Peyer's patch (tissue), 4 donors: ENCODE results near the gene MRPL10. TPM values are rescaled to one million over a fixed set of nuclear protein-coding genes. Genes with fewer than 3 reads are reported as not detected.
A peak's percentile ranks its signal among the peaks of the same experiment; 100 is the strongest.

Experiments
- DNase-seq, 3 donors: peaks; one replicate each; pipeline ENCODE4 v3.0.0-alpha.2; 2017 to 2019
- H3K27ac ChIP-seq, 4 donors: fragments of 200-600 bp; sonication (generic); one replicate each; pipeline ENCODE4 v1.5.1; 2016 to 2019
- H3K27me3 ChIP-seq, 2 donors: fragments of 200-600 bp; sonication (generic); one replicate each; pipeline ENCODE4 v1.5.1; 2019
- H3K36me3 ChIP-seq, 3 donors: fragments of 200-600 bp; sonication (generic); one replicate each; pipeline ENCODE4 v1.5.1; 2016 to 2019
- H3K4me1 ChIP-seq, 4 donors: fragments of 200-600 bp; sonication (generic); one replicate each; pipeline ENCODE4 v1.5.1; 2016 to 2019
- H3K4me3 ChIP-seq, 4 donors: fragments of 200-600 bp; sonication (generic); 1 replicate in 3 of 4; 2 replicates in 1 of 4; pipeline ENCODE4 v1.5.1; 2016 to 2019; ENCODE audit warnings: mild to moderate bottlenecking in 1 of 4
- H3K9me3 ChIP-seq, 4 donors: fragments of 200-600 bp; sonication (generic); one replicate each; pipeline ENCODE4 v1.5.1; 2016 to 2019; ENCODE audit warnings: mild to moderate bottlenecking in 1 of 4
- POLR2A ChIP-seq, 2 donors: fragments of 450-650 bp; IDR thresholded peaks; one replicate each; pipeline ENCODE4 v1.5.1; 2017; ENCODE audit warnings: antibody characterized with exemption in 2 of 2, mild to moderate bottlenecking in 2 of 2, moderate library complexity in 2 of 2
- total RNA-seq, 4 donors: library from RNA; depleted of rRNA; stranded (reverse); fragments of >200 nt; gene quantifications; one replicate each; pipeline ENCODE4 v1.1.0, GENCODE V29; 2016
- TF ChIP-seq, protein P1 (sequence below), 6 experiments: fragments of 450-650 bp in 4 of 6; fragments of 200-600 bp in 2 of 6; sonication (generic) in 1 of 6; IDR thresholded peaks; one replicate each; pipeline ENCODE4 v1.5.1; 2017 to 2019; ENCODE audit warnings: antibody characterized with exemption in 6 of 6, mild to moderate bottlenecking in 3 of 6, moderate library complexity in 1 of 6

The MRPL10 gene
- total RNA-seq, 4 donors from 2014 or later, result 30.5 to 50.4 (median 34.8) TPM

DNA sequence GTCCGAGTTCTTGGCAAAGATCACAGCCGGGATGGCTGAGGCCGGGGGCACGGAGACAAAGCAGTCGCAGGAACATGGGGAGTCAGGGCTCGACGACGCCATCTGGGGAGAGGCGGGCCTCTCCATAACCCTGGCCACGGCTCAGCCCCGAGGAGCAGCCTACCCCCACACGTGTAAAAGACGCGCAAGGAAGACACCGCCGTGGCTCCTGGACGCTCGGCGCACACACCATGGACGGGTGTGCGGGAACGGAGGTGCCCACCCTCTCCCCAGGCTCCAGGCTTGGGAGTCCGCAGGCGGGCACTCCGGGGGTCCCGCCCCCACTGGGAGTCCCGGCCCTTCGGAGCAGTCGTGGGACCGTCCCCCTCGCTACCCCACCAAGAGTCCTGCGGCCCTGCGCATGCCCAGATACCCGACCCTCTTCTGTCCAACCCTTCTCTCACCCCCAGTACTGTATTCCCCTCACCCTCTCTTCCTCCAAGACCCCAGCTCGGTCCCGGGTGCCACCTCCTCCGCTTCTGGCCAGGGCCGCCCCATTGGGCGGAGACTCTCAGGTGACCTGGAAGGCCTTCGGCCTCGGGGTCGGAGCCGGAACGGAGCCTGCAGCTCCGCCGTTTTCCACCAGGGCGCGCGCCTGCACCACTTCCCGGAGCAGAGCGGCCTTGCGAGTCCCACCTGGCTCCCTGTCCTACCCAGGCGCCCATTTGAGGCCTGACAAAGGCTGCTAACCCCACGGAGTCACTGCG, 9.6 kb upstream of the MRPL10 start, which contains the start of gene SCRN2:
SCRN2 (minus strand) TSS at position 532 of the 746 bp plus-strand sequence; CDS start at position 102, 430 bp downstream.
- H3K4me1 ChIP-seq, result peaks cover 7 to 46% (median 11%) of the 10 kb centered on the region in 4 donors
- H3K36me3 ChIP-seq, result peaks cover 0 to 30% (median 0%) of the 10 kb centered on the region in 3 donors
- peak within 1 kb of the TSS; percentile 67 to 99 (median 82) for H3K4me3 ChIP-seq
- peak; percentile 87 to 97 (median 96) for DNase-seq
- H3K27me3 ChIP-seq, result no peaks in the 10 kb centered on the region
- H3K27ac ChIP-seq, result peak within 1 kb of the TSS; percentile 65 to 79 (median 78)
- H3K9me3 ChIP-seq, result no peaks in the 10 kb centered on the region
- peak in 1 of 2 donors; percentile 22 for TF ChIP-seq POLR2A (IDR thresholded peaks at IDR 0.05)
- TF ChIP-seq, protein P1, sequence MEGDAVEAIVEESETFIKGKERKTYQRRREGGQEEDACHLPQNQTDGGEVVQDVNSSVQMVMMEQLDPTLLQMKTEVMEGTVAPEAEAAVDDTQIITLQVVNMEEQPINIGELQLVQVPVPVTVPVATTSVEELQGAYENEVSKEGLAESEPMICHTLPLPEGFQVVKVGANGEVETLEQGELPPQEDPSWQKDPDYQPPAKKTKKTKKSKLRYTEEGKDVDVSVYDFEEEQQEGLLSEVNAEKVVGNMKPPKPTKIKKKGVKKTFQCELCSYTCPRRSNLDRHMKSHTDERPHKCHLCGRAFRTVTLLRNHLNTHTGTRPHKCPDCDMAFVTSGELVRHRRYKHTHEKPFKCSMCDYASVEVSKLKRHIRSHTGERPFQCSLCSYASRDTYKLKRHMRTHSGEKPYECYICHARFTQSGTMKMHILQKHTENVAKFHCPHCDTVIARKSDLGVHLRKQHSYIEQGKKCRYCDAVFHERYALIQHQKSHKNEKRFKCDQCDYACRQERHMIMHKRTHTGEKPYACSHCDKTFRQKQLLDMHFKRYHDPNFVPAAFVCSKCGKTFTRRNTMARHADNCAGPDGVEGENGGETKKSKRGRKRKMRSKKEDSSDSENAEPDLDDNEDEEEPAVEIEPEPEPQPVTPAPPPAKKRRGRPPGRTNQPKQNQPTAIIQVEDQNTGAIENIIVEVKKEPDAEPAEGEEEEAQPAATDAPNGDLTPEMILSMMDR (IDR thresholded peaks at IDR 0.05), result peak; percentile 96 to 99 (median 98)

DNA sequence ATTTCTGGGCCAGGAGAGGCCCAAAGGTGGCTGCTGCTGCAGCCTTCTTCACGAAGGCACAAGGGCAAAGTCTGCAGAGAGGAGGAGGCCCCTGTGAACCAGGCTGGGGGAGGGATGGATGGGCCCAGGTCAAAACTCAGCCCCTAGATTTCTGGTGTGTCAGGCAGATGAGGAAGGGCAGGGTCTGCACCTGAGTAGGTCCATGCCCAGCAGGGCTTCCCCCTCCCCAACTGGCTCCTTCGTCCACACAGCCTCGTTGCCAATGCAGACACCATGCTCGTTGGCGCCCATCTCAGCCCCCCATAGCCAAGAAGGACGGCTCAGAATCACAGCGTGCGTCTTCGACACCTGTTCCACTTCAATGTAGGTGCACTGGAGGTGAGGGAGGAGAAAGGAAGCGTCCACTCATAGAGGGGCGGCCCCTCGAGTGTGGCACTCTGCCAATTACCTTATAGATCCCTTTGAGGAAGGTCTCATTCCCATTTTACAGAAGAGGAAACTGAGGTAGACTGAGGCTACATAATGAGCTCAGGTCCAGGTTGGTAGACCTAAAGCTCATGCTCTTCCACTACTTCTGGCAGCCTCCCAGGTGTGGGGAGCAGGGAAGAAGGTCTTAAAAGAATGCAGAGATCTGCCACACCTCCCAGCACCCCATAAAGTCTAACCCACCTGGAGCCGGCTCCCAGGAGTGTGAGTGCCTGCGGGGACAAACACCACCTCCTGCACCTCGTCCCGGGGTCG, 8.8 kb upstream of the MRPL10 start:
- H3K27ac ChIP-seq, result peak overlapping the region; percentile 65 to 79 (median 78)
- no peaks in the 10 kb centered on the region for H3K27me3 ChIP-seq

DNA sequence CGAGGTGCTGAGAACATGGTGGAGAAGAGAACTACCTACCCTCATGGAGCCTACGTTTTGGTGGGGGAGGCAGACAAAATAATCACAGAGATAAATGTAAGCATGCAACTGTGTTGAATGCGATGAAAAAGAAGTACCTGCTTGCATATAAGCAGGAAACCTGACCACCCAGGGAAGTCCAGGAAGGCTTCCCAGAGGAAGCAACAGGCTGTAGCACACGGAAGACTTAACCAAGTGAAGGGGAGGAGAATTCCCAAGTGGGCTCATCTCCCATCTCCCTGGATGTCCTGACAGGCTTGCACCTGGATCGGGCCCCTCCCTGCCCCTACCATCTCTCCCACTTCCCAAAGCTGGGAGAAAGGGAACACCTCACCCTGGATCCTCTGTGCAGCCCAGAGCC, 7.7 kb upstream of the MRPL10 start:
- H3K36me3 ChIP-seq, result peaks cover 0 to 36% (median 0%) of the 10 kb centered on the region in 3 donors
- peaks cover 7 to 39% (median 11%) of the 10 kb centered on the region in 4 donors for H3K4me1 ChIP-seq
- H3K9me3 ChIP-seq, result no peaks in the 10 kb centered on the region
- no peak for TF ChIP-seq POLR2A (IDR thresholded peaks at IDR 0.05)
- no peak for DNase-seq
- no peak overlapping the region for H3K4me3 ChIP-seq
- H3K27me3 ChIP-seq, result no peaks in the 10 kb centered on the region
- no peak overlapping the region for H3K27ac ChIP-seq

More for the DNA sequence above, 8.8 kb upstream of the MRPL10 start:
- Histone ChIP-seq H3K4me3 (peak overlapping the region; percentile 67 to 99 (median 82)), H3K9me3 (no peaks in the 10 kb centered on the region), H3K4me1 (peaks cover 7 to 46% (median 11%) of the 10 kb centered on the region in 4 donors), H3K36me3 (peaks cover 0 to 36% (median 0%) of the 10 kb centered on the region in 3 donors)
- TF ChIP-seq, protein P1 (IDR thresholded peaks at IDR 0.05), result no peak
- TF ChIP-seq POLR2A (IDR thresholded peaks at IDR 0.05), result no peak
- no peak for DNase-seq

DNA sequence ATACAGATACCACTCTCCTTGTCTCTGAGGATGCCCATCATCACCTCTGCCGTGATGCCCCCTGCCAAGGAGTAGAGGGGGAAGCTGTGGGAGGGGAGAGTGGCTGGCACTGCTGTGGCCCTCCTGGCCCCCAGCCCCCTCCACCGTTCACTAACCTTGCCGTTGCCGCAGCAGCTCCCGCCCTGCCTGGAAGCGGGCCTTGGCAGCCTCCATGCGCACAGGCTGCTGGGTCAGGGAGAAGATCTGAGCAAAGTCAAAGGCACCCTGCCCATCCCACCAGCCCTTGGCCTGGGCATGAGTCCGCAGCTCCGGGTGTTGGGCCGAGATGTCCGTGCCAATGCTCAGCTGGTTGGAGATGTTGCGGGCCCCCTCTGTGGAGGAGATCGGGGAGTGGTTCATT, 7.3 kb upstream of the MRPL10 start:
- no peak for TF ChIP-seq POLR2A (IDR thresholded peaks at IDR 0.05)
- TF ChIP-seq, protein P1 (IDR thresholded peaks at IDR 0.05), result no peak
- Histone ChIP-seq H3K4me1 (peaks cover 6 to 37% (median 11%) of the 10 kb centered on the region in 4 donors), H3K27ac (no peak overlapping the region), H3K27me3 (no peaks in the 10 kb centered on the region), H3K4me3 (no peak overlapping the region), H3K9me3 (no peaks in the 10 kb centered on the region), H3K36me3 (peaks cover 0 to 36% (median 0%) of the 10 kb centered on the region in 3 donors)
- no peak for DNase-seq

DNA sequence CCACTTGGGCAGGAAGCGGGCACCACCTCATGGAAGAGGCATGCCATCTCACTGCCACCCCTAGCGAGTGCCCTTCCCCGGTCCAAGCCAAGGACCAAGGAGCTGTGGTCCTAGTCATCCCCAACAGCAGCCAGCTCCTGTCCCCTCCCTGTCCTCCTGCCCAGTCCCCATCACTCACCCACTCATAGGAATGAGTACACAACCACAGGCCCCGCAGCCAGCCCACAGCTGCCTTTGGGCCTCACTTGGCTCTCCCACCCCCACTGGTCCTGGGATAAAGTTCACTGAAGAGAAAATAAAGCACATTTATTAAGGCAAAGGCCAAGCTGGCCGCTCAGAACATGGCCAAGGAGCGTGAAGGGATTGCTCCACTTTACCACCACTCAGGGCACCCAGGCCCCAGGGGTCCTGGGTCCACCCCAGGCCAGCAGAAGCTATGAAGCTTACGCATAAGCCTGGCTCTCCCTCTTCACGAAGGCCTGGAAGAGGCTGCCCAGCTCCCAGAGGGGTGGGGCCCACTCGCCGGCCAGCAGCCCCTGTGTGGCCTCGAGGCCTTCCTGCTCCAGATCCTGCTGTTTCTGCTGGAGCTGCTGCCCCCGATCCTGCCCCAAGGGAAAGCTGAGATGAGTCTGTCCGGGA, 6.2 kb upstream of the MRPL10 start:
- Histone ChIP-seq H3K27ac (no peak overlapping the region), H3K9me3 (no peaks in the 10 kb centered on the region), H3K4me3 (no peak overlapping the region), H3K36me3 (peaks cover 0 to 36% (median 0%) of the 10 kb centered on the region in 3 donors), H3K4me1 (peaks cover 3 to 26% (median 11%) of the 10 kb centered on the region in 4 donors), H3K27me3 (no peaks in the 10 kb centered on the region)
- TF ChIP-seq, protein P1 (IDR thresholded peaks at IDR 0.05), result no peak
- TF ChIP-seq POLR2A (IDR thresholded peaks at IDR 0.05), result no peak
- DNase-seq, result no peak
